GM18508 (cell line): ENCODE measurements around the gene DOHH.
"Not testable (repeated sequence)": the region's sequence is repeated elsewhere in the genome, so short reads cannot be mapped to it uniquely, and the experiment has no call there.

Source experiments
- ATAC-seq: cut with Tn5 transposase; IDR thresholded peaks from one replicate; pipeline ENCODE4 v1.9.1; 2021; ENCODE audit warnings: moderate number of reproducible peaks; ENCODE audit not compliant: insufficient read depth, unreplicated experiment

Gene DOHH

GRCh38 chr19:3520166-3521103 lies 20.0 kb upstream of the DOHH start:
- ATAC-seq: no peak

GRCh38 chr19:3519126-3519525 lies 18.7 kb upstream of the DOHH start:
- no peak for ATAC-seq

GRCh38 chr19:3518659-3519058 lies 18.2 kb upstream of the DOHH start:
- no peak for ATAC-seq

- ATAC-seq: no peak
Measured at GRCh38 chr19:3518255-3518654, 17.8 kb upstream of the DOHH start.

GRCh38 chr19:3517638-3518037 lies 17.2 kb upstream of the DOHH start:
- ATAC-seq: no peak

- ATAC-seq: no peak
Measured at GRCh38 chr19:3516675-3517207, 16.3 kb upstream of the DOHH start.

GRCh38 chr19:3515891-3516422 lies 15.5 kb upstream of the DOHH start:
- no peak for ATAC-seq

- no peak for ATAC-seq
Measured at GRCh38 chr19:3514930-3515329, 14.5 kb upstream of the DOHH start.

- no peak for ATAC-seq
Measured at GRCh38 chr19:3513229-3514140, 13.0 kb upstream of the DOHH start.

- ATAC-seq: no peak
Measured at GRCh38 chr19:3512562-3513228, 12.2 kb upstream of the DOHH start.

- ATAC-seq: no peak
Measured at GRCh38 chr19:3511506-3512251, 11.2 kb upstream of the DOHH start.

- ATAC-seq: no peak
Measured at GRCh38 chr19:3510727-3511126, 10.3 kb upstream of the DOHH start.

- ATAC-seq: no peak
Measured at GRCh38 chr19:3509566-3509989, 9.1 kb upstream of the DOHH start.

GRCh38 chr19:3508771-3509535 lies 8.5 kb upstream of the DOHH start:
- ATAC-seq: no peak

- not testable (repeated sequence) for ATAC-seq
Measured at GRCh38 chr19:3508121-3508661, 7.7 kb upstream of the DOHH start.

- ATAC-seq: no peak
Measured at GRCh38 chr19:3507371-3508120, 7.1 kb upstream of the DOHH start.
